ENCODE results near the gene GTF3C5.

DNA sequence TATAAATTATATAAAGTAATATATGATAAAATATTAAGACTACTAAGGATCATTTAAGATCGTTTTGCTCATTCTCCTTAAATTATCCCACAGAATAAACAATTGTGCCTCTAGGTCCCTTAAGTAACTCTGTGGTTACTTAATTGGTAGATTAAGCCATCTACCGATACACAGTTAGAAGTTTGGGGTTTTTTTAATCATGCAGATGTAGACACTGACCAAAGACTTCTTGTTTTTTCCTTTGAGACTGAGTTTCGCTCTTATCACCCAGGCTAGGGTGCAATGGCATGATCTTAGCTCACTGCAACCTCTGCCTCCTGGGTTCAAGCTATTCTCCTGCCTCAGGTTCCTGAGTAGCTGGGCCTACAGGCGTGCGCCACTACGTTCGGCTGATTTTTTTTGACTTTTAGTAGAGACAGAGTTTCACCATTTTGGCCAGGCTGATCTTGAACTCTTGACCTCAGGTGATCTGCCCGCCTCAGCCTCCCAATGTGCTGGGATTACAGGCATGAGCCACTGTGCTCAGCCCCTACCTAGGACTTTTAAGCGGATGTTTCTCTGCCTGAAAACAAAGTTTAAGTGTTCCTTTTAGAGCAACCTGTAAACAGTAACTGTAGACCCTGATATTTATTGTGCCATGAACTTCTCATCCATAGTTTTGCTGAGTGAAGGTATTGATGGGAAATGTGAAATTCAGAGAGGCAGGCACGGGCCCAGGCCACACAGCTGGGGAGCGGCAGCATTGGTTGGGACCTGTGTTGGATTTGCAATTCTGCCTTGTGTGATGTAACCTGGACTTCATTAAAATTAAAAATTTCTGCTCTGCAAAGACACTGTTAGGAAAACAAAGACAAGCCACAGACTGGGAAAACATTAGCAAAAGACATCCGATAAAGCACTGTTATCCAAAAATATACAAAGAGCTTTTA, 42.6 kb downstream of the GTF3C5 start:
- TF ChIP-seq, protein P1, sequence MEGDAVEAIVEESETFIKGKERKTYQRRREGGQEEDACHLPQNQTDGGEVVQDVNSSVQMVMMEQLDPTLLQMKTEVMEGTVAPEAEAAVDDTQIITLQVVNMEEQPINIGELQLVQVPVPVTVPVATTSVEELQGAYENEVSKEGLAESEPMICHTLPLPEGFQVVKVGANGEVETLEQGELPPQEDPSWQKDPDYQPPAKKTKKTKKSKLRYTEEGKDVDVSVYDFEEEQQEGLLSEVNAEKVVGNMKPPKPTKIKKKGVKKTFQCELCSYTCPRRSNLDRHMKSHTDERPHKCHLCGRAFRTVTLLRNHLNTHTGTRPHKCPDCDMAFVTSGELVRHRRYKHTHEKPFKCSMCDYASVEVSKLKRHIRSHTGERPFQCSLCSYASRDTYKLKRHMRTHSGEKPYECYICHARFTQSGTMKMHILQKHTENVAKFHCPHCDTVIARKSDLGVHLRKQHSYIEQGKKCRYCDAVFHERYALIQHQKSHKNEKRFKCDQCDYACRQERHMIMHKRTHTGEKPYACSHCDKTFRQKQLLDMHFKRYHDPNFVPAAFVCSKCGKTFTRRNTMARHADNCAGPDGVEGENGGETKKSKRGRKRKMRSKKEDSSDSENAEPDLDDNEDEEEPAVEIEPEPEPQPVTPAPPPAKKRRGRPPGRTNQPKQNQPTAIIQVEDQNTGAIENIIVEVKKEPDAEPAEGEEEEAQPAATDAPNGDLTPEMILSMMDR (IDR thresholded peaks at IDR 0.05; ENCODE audit: poor library complexity): no peak
- TF ChIP-seq EZH2 (IDR thresholded peaks at IDR 0.05; ENCODE audit: borderline replicate concordance): no peak

Data from hepatocyte (in vitro differentiated cells).